ENCODE measurements around the gene C3orf33. TPM values are rescaled to one million over a fixed set of nuclear protein-coding genes. Genes with fewer than 3 reads are reported as not detected.

Gene C3orf33
- total RNA-seq, 1 donor from 2014 or later = not detected

DNA sequence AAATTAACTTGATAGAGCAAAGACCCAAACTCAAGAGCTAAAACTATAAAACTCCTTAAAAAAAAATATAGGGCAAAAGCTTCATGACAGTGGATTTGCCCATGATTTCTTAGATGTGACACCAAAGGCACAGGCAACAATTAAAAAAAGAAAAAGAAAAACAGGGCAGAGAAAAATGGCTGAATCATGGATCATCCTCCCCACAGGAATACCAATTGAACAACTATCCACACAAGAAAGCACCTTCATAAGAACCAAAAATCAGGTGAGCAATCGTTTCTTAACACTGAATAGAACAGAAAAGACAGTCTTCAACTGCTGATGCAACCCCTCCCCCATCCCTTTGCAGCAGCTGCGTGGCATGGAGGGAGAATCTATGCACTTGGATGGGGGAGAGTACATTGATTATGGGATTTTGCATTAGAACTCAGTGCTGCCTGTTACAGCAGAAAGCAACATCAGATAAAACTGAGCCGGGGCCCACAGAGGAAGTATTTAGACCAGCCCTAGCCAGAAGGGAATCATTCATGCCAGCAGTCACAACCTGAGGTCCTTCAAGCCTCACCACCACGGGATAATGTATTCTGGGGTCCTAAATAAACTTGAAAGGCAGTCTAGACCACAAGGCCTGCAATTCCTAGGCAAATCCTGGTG, 15.7 kb downstream of the C3orf33 start:
- TF ChIP-seq, protein P1, sequence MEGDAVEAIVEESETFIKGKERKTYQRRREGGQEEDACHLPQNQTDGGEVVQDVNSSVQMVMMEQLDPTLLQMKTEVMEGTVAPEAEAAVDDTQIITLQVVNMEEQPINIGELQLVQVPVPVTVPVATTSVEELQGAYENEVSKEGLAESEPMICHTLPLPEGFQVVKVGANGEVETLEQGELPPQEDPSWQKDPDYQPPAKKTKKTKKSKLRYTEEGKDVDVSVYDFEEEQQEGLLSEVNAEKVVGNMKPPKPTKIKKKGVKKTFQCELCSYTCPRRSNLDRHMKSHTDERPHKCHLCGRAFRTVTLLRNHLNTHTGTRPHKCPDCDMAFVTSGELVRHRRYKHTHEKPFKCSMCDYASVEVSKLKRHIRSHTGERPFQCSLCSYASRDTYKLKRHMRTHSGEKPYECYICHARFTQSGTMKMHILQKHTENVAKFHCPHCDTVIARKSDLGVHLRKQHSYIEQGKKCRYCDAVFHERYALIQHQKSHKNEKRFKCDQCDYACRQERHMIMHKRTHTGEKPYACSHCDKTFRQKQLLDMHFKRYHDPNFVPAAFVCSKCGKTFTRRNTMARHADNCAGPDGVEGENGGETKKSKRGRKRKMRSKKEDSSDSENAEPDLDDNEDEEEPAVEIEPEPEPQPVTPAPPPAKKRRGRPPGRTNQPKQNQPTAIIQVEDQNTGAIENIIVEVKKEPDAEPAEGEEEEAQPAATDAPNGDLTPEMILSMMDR (IDR thresholded peaks at IDR 0.05) = no peak
- H3K9me3 ChIP-seq = no peaks in the 10 kb centered on the region
- H3K27me3 ChIP-seq = no peaks in the 10 kb centered on the region
- H3K4me3 ChIP-seq = no peak overlapping the region
- no peak for DNase-seq (ENCODE audit: low spot score in 2 of 2)
- H3K36me3 ChIP-seq = peaks cover 0 to 18% of the 10 kb centered on the region in 2 donors
- H3K4me1 ChIP-seq = no peaks in the 10 kb centered on the region
- intact Hi-C loops (cut with DNase I) = no loop called here
- H3K27ac ChIP-seq = no peak overlapping the region

DNA sequence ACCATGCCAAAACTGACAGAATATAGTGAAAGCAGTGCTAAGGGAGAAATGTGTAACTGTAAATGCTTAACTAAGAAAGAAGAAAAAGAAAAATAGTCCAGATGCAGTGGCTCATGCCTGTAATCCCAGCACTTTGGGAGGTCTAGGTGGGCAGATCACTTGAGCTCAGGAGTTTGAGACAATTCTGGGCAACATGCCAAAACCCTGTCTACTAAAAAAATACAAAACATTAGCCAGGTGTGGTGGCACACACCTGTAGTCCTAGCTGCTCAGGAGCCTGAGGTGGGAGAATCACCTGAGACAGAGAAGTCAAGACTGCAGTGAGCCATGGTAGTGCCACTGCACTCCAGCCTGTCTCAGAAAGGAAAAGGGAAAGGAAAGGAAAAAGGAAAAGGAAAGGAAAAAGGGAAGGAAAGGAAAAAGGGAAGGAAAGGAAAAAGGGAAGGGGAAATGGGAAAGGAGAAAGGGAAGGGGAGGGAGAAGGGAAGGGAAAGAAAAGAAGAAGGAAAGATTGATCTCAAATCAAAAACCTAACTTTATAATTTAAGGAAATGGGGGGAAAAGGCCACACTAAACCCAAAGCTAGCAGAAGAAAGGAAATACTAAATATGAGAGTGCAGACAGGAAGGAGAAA, 20.3 kb downstream of the C3orf33 start:
- Histone ChIP-seq H3K4me1 (no peaks in the 10 kb centered on the region), H3K27me3 (no peaks in the 10 kb centered on the region), H3K27ac (no peak overlapping the region), H3K36me3 (peaks cover 3 to 11% of the 10 kb centered on the region in 2 donors), H3K9me3 (peaks cover 11 to 14% of the 10 kb centered on the region in 2 donors), H3K4me3 (no peak overlapping the region)
- TF ChIP-seq, protein P1 (IDR thresholded peaks at IDR 0.05) = no peak
- DNase-seq (ENCODE audit: low spot score in 2 of 2) = no peak
- intact Hi-C loops (cut with DNase I) = no loop called here

DNA sequence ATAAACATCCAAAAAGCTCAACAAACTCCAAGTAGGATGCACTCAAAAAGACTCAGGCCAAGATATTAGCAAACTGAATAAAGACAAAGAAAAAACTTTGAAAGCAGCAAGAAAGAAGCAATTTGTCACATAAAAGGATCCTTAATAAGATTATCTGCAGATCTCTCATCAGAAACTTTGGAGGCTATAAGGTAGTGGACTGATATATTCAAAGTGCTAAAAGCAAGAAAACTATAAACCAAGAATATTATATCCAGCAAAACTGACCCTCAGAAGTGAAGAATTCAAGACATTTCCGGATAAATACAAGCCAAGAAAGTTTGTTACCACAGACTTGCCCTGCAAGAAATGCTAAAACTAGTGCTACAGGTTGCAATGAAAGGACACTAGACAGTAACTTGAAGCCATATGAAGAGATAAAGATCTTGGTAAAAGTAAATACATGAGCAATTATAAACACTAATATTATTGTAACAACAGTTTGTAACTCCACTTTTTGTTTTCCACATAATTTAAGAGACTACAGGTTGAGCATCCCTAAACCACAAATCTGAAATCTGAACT, 23.6 kb downstream of the C3orf33 start:
- Histone ChIP-seq H3K4me3 (no peak overlapping the region), H3K36me3 (peaks cover 3 to 11% of the 10 kb centered on the region in 2 donors), H3K27me3 (no peaks in the 10 kb centered on the region), H3K27ac (no peak overlapping the region), H3K9me3 (peaks cover 11 to 14% of the 10 kb centered on the region in 2 donors), H3K4me1 (no peaks in the 10 kb centered on the region)
- intact Hi-C loops (cut with DNase I) = no loop called here
- no peak for DNase-seq (ENCODE audit: low spot score in 2 of 2)
- TF ChIP-seq, protein P1 (IDR thresholded peaks at IDR 0.05) = no peak

DNA sequence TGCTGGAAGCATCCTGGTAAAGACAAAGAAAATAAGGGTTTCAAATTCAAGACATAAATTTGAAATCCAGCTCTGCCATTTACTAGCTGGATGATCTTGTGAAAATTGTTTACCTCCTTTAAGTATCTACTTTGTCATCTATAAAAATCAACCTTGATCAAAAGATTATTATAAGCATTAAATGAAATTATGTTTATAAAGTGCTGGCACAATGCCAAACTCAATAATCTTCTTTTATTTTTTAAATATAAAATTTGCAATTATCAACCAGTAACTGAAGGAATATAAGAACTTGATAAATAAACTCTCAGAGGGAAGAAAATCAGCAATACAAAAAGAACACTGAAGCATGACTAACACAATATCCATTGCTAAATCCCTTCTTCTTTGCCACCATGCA, 25.8 kb downstream of the C3orf33 start:
- no peak for DNase-seq (ENCODE audit: low spot score in 2 of 2)
- Histone ChIP-seq H3K4me3 (no peak overlapping the region), H3K27ac (no peak overlapping the region), H3K9me3 (peaks cover 11 to 14% of the 10 kb centered on the region in 2 donors), H3K27me3 (no peaks in the 10 kb centered on the region), H3K36me3 (peaks cover 3 to 11% of the 10 kb centered on the region in 2 donors), H3K4me1 (no peaks in the 10 kb centered on the region)
- TF ChIP-seq, protein P1 (IDR thresholded peaks at IDR 0.05) = no peak
- intact Hi-C loops (cut with DNase I) = no loop called here

DNA sequence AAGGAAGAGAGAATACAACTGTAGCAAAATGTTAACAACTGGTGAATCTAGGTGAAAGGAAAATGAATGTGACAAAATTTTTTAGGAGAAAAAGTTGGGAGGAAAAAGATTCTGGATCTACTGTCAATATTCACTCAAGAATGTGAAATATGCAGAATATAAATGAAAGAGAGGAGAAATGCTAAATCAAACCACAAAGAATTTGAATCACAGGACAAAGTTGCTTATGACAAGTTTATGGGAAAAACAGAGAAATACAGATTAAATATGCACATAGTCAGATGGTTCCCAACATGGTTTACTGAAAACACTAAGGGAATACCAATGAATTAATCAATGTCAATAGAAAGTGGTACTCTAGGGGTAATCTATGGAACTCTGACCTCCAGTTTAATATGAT, 27.6 kb downstream of the C3orf33 start:
- intact Hi-C loops (cut with DNase I) = no loop called here
- no peak for DNase-seq (ENCODE audit: low spot score in 2 of 2)
- peaks cover 3 to 15% of the 10 kb centered on the region in 2 donors for H3K36me3 ChIP-seq
- peaks cover 11 to 13% of the 10 kb centered on the region in 2 donors for H3K9me3 ChIP-seq
- TF ChIP-seq, protein P1 (IDR thresholded peaks at IDR 0.05) = no peak
- H3K4me1 ChIP-seq = no peaks in the 10 kb centered on the region
- no peak overlapping the region for H3K4me3 ChIP-seq
- no peak overlapping the region for H3K27ac ChIP-seq
- no peaks in the 10 kb centered on the region for H3K27me3 ChIP-seq

Data from ascending aorta (tissue), 2 donors.